Lower leg skin (tissue), 3 donors: ENCODE measurements around the gene KCNJ11.

ENCODE experiments used
- CTCF ChIP-seq, 3 donors: fragments of 450-650 bp; IDR thresholded peaks; one replicate each; pipeline ENCODE4 v1.5.1; 2016; ENCODE audit warnings: antibody characterized with exemption in 3 of 3, mild to moderate bottlenecking in 3 of 3, moderate library complexity in 2 of 3
- POLR2A ChIP-seq, 2 donors: fragments of 450-650 bp; IDR thresholded peaks; one replicate each; pipeline ENCODE4 v1.6.1; 2016 to 2017; ENCODE audit warnings: antibody characterized with exemption in 2 of 2, mild to moderate bottlenecking in 1 of 2, moderate library complexity in 1 of 2

GRCh38 chr11:17351172-17351509, 37.3 kb downstream of the KCNJ11 start:
- no peak for TF ChIP-seq CTCF (IDR thresholded peaks at IDR 0.05)
- TF ChIP-seq POLR2A (IDR thresholded peaks at IDR 0.05): no peak
